SK-N-MC (cell line): Measurements from ENCODE around the gene CFAP61.

Experiments
- EZH2 ChIP-seq: fragments of 200-600 bp; sonication (generic); IDR thresholded peaks from one replicate; pipeline ENCODE4 v1.6.1; 2017; ENCODE audit warnings: antibody characterized with exemption
- POLR2AphosphoS5 ChIP-seq: IDR thresholded peaks from 2 replicates; pipeline ENCODE4 v1.6.1; 2012; ENCODE audit warnings: mild to moderate bottlenecking, low read depth, low read length, borderline replicate concordance

GRCh38 chr20:20375862-20376261 is 323.5 kb downstream of the CFAP61 start:
- TF ChIP-seq POLR2AphosphoS5 (no peak), EZH2 (no peak)
